Endothelial cell of umbilical vein (primary cell): ENCODE measurements around the gene COL4A1.

Experiments
- POLR2A ChIP-seq: IDR thresholded peaks from 2 replicates; pipeline ENCODE4 v1.6.1; 2012; ENCODE audit warnings: low read depth, mild to moderate bottlenecking, control low read depth, low read length
- TF ChIP-seq, protein P1 (sequence below), 2 donors: IDR thresholded peaks; 1 replicate in 1 of 2; 2 replicates in 1 of 2; pipeline ENCODE4 v1.5.1; 2011; ENCODE audit warnings: low read length in 2 of 2, mild to moderate bottlenecking in 2 of 2, moderate library complexity in 2 of 2, control low read depth in 1 of 2, inconsistent platforms in 1 of 2, low read depth in 1 of 2; ENCODE audit not compliant: insufficient read depth in 1 of 2; ENCODE audit errors: extremely low read depth in 1 of 2

DNA sequence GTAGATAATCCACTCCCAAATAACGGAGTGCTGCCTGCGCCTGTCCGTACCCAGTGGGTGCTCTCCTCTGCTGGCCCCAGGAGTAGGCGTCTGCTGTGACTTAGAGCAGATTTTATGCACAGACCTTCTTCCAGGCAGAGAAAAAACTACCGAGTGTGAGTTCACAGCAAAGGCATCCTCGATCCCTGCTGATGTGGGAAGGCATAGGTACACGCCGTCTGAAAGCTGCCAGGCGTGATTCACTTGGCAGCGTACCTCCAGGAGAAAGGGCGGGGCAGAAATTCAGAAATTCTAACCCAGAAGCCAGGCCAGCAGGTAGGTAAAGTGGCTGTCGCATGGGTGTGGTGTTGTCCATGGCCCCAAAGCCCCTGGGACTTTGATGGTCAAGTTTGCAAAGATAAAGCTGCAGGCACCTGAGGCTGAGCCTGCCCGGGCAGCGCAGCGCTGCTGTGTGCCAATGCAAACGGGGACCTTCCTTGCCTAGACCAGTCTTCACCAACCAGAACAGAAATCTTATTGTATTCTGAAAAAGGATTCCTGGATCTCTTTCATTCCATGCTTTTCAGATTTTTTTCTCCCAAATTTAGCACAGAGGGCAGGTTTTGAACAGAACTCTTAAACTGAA is 36.4 kb upstream of the COL4A1 start:
- TF ChIP-seq, protein P1, sequence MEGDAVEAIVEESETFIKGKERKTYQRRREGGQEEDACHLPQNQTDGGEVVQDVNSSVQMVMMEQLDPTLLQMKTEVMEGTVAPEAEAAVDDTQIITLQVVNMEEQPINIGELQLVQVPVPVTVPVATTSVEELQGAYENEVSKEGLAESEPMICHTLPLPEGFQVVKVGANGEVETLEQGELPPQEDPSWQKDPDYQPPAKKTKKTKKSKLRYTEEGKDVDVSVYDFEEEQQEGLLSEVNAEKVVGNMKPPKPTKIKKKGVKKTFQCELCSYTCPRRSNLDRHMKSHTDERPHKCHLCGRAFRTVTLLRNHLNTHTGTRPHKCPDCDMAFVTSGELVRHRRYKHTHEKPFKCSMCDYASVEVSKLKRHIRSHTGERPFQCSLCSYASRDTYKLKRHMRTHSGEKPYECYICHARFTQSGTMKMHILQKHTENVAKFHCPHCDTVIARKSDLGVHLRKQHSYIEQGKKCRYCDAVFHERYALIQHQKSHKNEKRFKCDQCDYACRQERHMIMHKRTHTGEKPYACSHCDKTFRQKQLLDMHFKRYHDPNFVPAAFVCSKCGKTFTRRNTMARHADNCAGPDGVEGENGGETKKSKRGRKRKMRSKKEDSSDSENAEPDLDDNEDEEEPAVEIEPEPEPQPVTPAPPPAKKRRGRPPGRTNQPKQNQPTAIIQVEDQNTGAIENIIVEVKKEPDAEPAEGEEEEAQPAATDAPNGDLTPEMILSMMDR (IDR thresholded peaks at IDR 0.05; ENCODE audit: extremely low read depth in 1 of 2, insufficient read depth in 1 of 2, low read depth in 1 of 2, low read length in 2 of 2), result no peak
- TF ChIP-seq POLR2A, result no peak
